ENCODE data around the gene C19orf38.
"Not testable (repeated sequence)": the region's sequence is repeated elsewhere in the genome, so short reads cannot be mapped to it uniquely, and the experiment has no call there.

C19orf38 gene

DNA sequence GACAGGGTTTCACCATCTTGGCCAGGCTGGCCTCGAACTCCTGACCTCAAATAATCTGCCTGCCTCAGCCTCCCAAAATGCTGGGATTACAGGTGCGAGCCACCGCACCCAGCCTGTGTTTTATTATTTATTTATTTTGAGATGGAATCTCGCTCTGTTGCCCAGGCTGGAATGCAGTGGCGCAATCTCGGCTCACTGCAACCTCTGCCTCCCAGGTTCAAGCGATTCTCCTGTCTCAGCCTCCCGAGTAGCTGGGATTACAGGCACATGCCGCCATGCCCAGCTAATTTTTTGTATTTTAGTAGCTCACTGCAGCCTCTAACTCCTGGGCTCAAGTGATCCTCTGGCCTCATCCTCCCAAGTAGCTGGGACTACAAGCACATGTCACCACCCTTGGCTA is 29.4 kb downstream of the C19orf38 start:
- DNase-seq = not testable (repeated sequence)

DNA sequence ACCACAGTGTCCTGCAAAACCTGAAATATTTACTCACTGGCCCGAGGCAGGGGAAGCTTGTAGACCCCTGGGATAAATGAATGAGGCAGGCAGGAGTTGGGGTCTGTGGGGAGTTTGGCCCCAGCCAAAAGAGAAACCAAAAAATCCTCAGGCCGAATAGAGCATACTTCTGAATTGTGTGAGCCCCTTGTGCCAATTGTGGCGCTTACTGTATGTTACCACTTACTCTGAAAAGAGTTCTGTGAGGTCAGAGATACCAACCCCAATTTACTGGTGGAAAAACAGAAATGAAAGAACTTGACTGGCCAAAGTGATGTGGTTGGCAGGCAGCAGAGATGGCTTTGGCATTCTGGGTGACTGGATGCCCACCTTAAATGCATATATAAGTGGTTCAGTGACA is 30.0 kb downstream of the C19orf38 start:
- DNase-seq = no peak

DNA sequence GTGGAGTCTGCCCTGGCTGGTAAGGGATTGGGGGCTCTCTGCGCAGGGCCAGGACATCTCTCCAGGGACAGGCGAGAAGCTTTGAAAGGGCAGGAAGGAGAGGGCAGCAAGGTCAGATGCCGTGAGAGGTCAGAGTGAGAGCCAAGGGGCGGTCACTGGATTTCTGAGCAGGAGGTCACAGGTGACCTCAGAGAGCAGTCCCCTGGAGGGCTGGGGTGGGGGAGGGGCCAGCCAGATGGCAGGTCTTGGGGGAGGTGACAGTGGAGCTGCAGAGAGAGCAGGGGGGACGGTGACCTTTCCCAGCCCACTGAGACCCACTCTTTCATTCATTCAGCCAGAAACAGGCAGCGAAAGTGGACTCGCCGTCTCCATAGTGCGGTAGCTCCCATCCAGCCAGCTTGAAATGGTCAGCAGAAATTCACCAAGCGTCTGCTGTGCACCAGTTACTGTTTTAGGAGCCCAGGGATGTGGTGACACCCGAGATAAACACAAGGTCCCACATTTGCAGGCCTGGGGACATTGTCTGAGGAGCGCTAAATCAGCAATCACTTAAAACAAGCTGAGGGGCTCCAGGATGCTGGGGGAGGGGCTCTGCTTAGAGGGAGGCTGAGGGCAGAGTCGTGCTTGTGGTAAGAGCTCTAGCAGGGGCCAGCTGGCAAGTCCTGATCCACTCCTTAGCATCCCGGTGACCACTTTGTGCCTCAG is 33.3 kb downstream of the C19orf38 start:
- DNase-seq = no peak

DNA sequence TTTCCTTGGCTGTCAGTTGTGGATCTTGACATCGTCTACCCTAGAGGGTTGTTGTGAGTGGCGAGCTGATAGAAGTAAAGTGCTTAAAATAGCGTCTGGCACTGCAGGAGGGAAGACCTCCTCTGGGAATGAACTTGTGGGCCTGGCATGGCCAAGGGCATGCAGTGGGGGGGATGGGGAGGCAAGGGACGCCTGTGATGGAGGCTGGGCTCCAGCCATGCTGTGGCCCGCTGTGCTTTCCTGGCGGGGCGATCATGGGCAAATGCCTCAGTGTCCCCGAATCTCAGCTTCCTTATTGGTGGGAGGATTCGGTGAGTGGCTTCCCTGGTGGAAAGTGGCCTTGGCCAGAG is 33.9 kb downstream of the C19orf38 start:
- no peak for DNase-seq

DNA sequence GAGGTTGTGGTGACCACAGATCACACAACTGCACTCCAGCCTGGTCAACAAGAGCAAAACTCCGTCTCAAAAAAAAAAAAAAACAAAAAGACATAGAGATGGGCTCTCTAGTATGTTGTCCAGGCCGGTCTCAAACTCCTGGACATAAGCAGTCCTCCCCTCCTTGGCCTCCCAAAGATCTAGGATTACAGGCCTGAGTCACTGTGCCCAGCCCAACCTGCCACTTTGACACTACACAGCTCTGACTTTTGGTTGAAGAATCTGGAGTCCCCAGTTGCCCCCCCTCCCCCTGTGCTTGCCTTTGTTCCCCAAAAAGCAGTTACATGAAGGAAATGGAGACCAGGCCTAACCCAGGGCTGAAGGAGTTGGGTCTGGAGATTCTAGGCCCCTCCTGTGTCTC is 36.1 kb downstream of the C19orf38 start:
- DNase-seq = no peak

DNA sequence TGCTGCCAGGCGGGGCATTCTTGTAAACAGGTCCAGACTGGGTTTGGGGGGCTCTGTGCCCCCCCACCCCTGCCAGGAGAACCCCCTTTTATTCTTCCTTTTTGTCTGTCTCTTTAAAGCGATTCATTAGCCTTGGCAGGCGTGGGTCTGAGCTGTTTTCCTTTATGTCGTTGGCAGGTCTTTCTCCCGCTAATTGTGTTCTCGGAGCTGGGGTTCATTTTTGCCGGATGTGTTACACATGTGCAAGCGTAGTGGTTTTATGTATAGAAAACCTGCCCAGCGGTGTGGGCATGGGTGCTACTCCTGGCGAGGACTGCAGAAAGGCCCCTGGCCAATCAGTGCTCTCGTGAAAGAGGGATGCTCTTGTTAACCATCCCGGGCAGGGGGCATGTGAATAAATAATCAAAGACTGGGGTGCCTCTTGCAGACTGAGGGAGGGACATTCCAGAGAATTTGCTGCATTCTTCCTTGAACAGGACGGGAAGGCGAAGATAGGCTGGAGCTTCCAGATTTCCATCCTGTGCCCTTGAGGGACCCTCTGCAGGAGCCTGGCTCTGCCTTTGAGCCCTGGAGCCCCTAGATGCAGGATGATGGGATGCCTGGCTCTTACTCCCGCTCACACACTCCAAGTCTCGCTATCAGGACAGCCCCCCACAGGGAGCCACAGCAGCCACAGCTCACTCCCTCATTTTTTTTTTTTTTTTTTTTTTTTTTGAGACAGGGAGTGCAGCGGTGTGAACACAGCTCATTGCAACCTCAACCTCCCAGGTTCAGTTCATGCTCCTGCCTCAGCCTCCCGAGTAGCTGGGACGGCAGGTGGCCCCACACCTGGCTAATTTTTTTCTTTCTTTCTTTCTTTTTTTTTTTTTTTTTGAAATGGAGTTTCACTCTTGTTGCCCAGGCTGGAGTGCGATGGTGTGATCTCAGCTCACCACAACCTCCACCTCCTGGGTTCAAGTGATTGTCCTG is 37.3 kb downstream of the C19orf38 start:
- DNase-seq = no peak

DNA sequence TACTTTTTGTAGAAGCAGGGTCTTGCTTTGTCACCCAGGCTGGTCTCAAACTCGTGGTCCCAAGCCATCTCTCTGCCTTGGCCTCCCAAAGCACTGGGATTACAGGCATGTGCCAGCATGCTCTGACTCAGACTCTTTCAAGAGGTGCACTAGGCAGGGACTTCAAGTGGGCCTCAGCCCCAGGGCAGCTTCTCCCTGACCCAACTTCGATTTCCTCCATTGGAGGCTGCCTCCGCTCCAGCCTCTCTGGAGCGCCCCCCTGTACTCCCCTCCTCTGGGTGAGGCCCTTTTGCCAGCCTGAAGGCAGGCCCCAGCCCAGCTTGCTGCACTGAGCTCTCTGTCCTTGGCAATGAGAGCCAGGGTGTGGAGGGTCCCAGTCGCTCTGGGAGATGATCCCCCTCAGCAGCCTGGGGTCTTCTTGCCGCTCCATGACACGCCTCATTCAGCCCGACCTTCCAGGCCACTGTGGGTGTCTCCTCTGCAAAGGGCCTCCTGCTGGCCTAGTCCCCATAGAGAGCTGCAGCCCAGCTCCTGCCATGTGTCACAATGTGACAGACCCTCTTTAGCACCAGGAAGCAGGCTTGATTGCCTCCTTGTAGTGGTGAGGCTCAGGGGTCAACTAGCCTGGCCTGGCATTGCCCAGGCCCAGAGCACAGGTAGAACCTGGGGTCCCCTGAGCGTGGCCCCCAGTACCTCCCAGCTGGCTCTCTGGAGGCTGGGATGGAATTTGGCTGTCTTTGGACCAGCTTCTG is 39.6 kb downstream of the C19orf38 start:
- DNase-seq = no peak

DNA sequence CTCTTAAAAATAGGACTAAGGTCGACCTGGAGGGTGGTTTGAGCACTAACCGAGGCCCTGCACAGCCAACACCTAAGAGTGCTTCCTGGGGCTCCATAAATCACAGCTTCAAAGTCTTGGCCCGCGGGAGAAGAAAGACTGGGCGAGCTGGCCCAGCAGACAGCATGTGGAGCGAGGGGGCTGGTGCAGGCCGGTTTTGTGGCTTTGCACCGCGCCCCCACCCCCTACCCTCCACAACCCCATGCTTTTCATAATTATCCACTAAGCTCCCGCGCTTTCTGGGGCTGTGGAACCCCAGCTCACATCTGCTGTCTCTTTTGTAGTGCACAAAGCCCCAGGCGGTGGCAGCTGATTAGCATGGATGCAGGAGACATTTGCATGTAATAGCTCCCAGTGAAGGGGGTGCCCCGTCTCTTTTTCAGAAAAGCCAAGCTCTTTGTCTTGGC is 40.2 kb downstream of the C19orf38 start:
- no peak for DNase-seq

DNA sequence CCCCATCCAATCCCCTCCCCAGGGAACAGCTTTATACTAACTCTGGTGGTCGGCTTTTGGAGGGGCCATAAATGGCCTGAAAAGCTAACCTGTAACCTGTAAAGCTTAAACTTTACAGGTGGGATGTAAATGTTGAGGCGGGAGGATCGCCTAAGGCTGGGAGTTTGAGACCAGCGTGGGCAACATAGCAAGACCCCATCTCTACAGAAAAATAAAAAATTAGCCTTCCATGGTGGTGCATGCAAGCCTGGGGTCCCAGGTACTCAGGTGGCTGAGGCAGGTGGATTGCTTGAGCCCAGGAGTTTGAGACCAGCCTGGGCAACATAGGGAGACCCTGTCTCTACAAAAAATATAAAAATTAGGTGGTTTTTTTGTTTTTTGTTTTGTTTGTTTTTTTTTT is 41.7 kb downstream of the C19orf38 start:
- no peak for DNase-seq

DNA sequence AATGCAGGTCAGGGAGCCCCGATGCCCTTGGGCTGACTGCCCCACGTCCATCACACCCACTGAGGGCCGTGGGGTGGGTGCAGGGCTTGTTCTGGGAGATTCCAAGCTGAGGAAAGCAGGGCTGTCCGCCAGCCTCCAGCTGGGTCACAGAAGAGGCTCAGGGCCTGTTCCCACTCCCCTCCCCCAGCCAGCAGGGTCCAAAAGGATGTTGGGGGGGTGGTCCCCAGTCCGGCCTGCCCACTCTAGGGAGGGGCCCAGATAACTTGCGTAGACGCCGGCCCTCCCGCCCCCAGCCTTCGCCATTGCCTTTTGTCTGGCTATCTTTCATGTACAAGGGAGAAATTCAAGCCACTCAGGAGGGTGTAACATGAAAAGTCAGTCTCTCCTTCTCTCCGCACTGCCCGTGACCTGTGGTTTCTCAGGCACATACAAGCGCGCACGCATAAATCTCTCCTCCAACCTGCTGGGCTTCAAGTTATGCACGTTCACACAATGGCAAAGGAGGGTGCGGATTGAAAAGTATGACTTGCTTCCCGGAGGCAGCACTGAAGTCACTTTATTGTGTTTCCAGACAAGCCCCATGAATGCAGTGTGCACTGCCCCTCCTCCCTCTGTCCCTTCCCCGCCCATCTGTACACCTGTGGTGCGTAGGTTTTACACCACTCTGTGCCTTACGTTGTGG is 43.3 kb downstream of the C19orf38 start:
- no peak for DNase-seq

DNA sequence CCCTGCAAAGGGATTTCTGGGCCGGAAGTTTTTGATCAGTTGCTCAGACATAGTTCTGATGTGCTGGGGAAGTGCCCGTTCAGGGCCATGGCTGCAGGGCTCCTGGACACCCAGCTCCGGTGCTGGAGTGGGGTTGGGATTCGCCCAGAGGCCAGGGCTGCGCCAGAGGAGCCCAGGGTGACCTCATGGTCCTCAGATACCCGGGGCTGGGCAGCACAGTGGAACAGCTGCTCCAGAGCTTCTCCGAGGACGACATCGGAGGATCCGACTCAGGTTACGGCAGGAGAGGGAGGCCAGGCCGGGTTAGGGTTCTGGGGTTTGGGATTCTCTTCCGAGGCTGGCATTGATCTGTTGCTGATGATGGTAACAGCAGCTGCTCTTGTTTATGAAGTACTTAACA is 44.0 kb downstream of the C19orf38 start:
- no peak for DNase-seq

DNA sequence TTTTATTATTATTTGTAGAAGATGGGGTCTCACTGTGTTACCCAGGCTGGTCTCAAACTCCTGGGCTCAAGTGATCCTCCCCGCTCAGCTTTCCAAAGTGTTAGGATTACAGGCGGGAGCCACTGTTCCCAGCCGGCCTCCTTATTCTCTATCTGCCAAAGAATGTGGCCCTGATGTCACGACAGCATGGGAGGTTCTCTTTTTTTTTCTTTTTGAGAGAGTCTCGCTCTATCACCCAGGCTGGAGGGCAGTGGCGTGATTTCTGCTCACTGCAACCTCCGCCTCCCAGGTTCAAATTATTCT is 46.6 kb downstream of the C19orf38 start:
- DNase-seq = no peak

DNA sequence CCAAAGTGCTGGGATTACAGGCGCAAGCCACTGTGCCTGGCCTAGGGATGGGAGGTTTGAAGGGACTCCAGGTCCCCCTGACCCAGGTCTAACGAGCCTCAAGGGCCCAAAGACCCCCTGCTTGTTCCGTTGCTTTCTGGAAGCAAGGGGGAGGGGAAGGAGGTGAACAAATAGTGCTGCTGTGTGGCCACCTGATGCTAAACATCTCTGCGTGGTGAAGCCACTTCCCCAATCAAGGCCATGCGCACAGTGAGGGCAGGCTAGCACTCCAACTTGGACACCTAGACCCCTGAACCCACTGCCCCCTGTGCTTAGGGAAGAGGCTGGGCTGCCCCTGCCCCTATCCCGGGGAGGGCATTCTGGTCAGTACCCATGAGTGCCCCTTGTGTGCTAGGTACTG is 47.1 kb downstream of the C19orf38 start:
- no peak for DNase-seq

DNA sequence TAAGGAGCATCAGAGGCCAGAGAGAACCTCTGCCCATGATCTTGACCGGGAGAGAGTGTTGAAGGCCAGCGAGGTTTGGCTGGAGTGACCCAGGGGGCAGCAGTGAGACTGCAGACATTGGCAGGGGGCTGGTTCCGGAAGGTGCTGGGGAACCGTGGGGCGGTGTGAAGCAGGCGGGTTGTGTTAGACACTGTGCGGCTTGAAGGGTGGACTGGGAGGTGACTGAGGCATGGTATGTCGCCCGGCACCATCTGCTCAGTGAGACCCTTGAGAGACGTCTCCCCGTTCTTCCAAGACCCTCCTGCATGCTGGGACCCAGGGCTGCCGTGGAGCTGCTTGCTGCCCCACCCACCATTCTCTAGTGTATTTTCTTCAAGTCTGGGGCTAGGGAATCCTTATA is 47.7 kb downstream of the C19orf38 start:
- DNase-seq = no peak

DNA sequence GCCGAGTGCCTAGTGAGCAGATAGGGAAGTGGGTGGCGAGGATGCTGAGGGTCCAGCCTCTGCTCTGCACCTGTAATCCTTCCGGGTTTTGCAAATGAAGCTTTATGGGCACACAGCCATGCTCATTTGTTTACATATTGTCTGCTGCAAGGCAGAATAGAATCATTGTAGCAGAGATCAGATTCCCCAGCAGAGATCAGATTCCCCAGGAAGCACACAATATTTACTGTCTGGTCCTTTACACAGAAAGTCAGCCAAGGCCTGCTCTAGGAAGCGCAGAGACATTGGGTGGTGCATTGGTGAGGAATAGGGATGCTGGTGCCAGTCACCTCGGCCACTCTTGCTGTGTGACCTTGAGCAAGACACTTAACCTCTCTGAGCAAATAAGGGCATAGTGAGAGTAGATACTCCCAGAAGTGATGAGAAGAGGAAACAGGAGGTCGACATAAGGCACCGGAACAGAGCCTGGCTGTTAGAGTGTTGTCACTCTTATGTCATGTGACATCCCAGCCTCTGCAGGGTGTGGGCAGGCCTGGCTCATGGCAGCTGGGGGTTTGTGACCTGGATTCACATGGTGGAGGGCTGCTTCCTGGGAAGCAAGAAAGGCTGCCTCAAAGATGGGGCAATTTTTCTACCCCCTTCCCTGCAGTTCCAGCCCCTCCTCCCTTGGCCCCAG is 48.8 kb downstream of the C19orf38 start:
- DNase-seq = peak; percentile 36

DNA sequence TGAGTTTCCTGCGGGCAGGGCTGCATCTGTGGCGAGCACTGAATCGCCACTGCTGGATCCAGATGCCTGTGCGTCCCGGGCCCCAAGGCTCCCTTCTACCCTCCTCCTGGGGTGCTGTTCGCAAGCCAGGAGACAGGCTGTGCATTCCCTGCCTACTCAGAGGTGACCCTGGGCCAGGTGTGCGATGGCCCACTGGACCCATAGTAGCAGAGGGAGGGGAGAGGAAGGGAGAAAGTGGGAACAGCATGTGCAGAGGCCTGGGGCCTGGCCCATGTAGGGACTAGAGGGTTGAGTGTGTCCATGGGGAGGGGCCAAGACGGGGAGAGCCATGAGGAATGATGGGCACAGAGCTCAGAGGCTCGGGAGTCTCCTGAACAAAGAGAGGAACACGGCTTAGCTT is 50.4 kb downstream of the C19orf38 start:
- no peak for DNase-seq

DNA sequence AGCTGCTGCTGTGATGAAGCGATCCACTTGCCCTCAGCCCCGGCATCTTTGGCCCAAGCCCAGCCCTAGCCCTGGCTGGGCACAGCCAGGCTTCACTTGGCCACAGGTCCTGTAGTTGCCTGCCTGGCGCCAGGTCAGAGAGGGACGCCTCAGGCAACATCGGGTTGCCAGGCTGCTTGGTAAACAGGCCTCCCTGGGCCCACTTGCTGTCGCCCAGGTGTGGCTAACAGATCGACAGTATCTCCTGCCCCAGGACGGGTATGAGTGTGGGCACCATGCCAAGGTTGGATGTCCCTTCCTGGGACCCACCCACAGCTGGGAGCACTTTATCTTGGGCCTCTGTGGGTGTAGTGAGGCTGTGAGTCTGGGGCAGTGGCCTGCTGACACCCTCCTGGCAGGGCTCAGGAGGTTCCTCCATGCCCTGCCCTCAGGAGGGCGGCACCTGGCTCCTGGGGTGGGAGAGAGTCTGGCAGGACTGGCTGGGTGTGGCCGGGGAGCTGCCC is 51.0 kb downstream of the C19orf38 start:
- no peak for DNase-seq

DNA sequence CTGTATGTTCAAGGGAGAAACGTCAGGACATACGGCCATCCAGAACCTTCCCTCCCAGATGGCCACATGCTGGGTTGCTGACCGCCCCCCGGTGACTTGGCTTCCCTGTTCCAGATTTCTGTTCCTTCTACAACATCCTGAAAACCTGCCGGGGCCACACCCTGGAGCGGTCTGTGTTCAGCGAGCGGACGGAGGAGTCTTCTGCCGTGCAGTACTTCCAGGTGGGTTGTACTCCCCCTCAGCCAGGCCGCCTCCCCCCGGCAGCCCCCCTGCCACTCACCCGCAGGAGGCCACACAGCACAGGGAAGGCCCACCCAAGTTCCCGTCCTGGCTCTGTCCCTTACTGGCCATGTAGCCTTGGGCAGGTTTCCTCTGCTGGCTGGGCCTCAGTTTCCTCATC is 59.7 kb downstream of the C19orf38 start:
- no peak for DNase-seq

DNA sequence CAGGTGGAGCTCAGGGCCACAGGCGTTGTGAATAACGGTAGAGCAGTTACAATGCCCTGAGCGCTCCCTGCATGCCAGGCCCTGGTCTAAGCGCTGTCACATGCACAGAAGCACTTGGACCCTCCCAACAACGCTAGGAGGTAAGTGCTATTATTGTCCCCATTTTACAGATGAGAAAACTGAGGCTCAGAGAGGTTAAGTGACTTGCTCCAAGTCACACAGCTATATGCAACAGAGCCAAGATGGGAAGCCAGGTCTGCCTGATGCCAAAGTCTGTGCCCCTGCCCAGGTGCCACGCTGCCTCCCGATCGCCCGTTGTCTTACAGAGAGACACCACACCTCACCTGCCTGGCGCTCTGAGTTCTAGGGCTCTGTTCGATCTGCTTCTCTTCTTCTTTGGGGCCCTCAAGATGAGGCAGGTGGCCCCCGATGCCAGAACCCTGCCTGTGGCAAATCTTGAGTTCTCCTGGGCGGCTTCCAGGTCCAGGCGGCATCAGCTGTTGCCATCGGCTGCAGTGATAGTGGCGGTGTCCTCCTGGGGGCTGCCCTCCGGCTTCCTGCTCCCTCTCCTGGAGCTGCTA is 60.3 kb downstream of the C19orf38 start:
- no peak for DNase-seq

DNA sequence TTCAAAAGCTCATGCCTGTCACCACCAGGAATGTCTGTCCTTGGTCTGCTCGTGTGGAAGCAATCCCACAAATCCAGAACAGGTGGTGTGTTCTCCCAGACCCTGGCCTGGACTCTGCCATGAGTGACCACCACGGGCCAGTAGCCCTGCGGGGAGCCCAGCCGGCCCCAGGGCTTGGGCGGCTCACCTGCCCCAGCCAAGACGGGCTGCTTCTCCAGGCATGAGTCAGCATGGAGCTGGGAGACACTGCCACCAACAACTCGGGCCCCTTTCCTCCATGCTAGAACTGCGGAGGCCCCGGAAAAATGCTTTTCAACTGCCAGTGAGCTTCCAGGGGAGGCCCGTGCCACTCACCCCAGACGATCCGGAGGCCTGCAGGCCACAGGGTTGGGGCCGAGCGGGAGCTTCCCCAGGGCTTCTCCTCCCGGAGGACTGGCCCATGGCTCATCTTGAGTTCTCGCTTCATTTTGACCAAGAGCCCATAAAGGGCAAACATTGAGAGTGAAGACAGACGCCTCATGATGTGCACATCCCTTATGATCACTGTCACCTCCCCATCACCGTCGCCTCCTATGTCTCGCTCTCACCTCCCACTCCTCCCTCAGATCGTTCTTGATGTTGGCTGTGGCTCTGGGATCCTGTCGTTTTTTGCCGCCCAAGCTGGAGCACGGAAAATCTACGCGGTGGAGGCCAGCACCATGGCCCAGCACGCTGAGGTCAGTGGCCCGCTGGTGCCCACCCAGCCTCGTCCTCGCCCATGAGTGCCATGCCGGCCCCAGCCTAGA is 63.6 kb downstream of the C19orf38 start:
- DNase-seq = no peak

DNA sequence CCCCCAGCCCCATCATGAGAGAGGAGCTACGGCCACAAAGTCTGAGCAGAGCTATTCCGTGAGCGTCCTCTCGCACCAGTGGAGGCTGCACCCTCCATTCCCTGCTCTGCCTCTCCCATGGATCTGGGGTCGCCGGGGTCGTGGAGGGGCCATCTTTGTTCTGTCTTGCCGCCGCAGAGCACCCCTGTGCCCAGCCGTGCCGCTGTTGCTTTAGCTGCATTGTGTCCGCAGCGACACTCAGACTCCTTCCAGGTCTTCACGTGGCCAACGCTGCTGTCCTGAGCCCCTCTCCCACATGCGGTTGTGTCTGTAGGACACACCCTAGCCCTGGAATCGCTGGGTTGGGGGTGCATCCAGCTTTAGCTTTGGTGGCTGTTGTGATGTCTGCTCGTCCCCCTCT is 64.4 kb downstream of the C19orf38 start:
- DNase-seq = no peak

Data from NCI-H2081 treated with DMSO at 0.1 percent for 48 hours (cell line).